ENCODE results near the gene C3orf70. TPM values are rescaled to one million over a fixed set of nuclear protein-coding genes. Genes with fewer than 3 reads are reported as not detected.

The C3orf70 gene
- total and polyA plus RNA-seq, 10 donors, result 0.41 to 9.9 (median 5.7) TPM

DNA sequence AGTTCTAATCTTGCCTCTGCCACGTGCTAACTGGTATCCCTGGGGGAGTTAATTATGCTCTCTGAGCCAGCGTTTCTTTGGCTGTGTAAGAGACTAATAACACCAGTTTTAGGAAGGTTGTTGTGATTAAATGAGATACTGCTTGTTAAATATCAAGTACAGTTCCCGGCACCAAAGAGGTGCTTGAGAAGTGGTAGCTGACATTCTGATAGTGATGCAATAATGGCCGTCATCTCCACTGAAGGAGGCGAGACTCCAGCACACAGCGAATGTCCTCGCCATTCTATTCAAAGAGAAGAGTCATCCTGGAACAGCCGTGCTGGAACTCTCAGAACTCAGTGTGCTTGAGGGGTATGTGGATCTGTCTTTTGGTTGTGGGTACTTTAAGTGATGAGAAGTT is 9.8 kb upstream of the C3orf70 start:
- WGBS, 5 donors, result 84 to 90% (median 88%) methylated on average over 8 of the region's 8 CpGs
- no peaks in the 10 kb centered on the region for H3K9me3 ChIP-seq
- intact Hi-C loops (cut with DNase I; ENCODE audit: low total_unique reads), result no loop called here
- no peak overlapping the region for H3K4me3 ChIP-seq
- no peaks in the 10 kb centered on the region for H3K36me3 ChIP-seq
- H3K4me1 ChIP-seq, result no peaks in the 10 kb centered on the region
- DNase-seq, result no peak
- TF ChIP-seq POLR2A (IDR thresholded peaks at IDR 0.05) (no peak), POLR2AphosphoS5 (IDR thresholded peaks at IDR 0.05) (no peak)
- TF ChIP-seq, protein P1, sequence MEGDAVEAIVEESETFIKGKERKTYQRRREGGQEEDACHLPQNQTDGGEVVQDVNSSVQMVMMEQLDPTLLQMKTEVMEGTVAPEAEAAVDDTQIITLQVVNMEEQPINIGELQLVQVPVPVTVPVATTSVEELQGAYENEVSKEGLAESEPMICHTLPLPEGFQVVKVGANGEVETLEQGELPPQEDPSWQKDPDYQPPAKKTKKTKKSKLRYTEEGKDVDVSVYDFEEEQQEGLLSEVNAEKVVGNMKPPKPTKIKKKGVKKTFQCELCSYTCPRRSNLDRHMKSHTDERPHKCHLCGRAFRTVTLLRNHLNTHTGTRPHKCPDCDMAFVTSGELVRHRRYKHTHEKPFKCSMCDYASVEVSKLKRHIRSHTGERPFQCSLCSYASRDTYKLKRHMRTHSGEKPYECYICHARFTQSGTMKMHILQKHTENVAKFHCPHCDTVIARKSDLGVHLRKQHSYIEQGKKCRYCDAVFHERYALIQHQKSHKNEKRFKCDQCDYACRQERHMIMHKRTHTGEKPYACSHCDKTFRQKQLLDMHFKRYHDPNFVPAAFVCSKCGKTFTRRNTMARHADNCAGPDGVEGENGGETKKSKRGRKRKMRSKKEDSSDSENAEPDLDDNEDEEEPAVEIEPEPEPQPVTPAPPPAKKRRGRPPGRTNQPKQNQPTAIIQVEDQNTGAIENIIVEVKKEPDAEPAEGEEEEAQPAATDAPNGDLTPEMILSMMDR (IDR thresholded peaks at IDR 0.05 in 8 of 11, conservative IDR thresholded peaks at IDR 0.05 in 3 of 11), result no peak
- no peak overlapping the region for H3K27ac ChIP-seq
- H3K27me3 ChIP-seq (replicated peaks in 1 of 7), result peaks cover 0 to 3% (median 0%) of the 10 kb centered on the region in 7 donors

DNA sequence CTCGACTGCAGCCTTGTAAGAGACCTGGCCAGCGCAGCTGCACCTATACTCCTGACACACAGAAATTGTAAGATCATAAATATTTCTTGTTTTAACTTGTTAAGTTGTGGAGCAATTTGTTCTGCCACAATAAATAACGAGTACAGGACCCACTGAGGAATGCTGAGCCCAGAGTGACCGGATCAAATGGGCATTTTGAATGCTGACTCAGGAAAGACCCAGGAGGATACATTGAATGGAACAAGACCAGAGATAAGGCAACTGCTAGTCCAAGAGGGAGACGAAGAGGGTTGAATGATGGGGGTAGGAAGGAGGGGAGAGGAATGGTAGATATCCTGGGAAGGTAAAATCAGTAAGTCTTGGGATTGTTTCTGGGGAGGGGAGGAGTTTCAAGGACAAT is 8.9 kb upstream of the C3orf70 start:
- no peak overlapping the region for H3K4me3 ChIP-seq
- DNase-seq, result no peak
- H3K27ac ChIP-seq, result no peak overlapping the region
- H3K36me3 ChIP-seq, result no peaks in the 10 kb centered on the region
- 70 to 88% (median 80%) methylated on average over 5 of the region's 5 CpGs for WGBS, 5 donors
- intact Hi-C loops (cut with DNase I; ENCODE audit: low total_unique reads), result no loop called here
- no peaks in the 10 kb centered on the region for H3K9me3 ChIP-seq
- peaks cover 0 to 7% (median 0%) of the 10 kb centered on the region in 7 donors for H3K27me3 ChIP-seq (replicated peaks in 1 of 7)
- no peaks in the 10 kb centered on the region for H3K4me1 ChIP-seq
- TF ChIP-seq POLR2A (IDR thresholded peaks at IDR 0.05) (no peak), POLR2AphosphoS5 (IDR thresholded peaks at IDR 0.05) (no peak)
- TF ChIP-seq, protein P1 (IDR thresholded peaks at IDR 0.05 in 8 of 11, conservative IDR thresholded peaks at IDR 0.05 in 3 of 11), result no peak

DNA sequence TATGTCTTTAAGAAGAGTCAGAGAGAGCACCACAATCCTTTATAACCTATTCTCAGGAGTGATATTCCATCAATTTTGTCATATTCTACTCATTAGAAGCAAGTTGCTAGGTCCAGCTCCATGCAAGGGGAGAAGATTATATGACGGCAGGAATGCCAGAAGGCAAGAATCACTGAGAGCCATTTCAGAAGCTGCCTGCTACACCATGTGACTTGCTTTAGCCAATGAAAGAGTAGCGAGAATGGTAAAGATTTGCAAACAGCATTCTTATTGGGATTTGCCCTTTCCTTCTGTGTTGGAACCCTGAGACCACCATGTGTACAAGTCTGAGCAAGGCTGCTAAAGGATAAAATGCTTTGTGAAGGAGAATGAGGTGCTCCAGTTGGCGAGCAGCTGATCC is 4.5 kb upstream of the C3orf70 start:
- no peak for TF ChIP-seq POLR2AphosphoS5 (IDR thresholded peaks at IDR 0.05)
- TF ChIP-seq, protein P1 (IDR thresholded peaks at IDR 0.05 in 8 of 11, conservative IDR thresholded peaks at IDR 0.05 in 3 of 11), result no peak
- no peak for TF ChIP-seq POLR2A (IDR thresholded peaks at IDR 0.05)
- H3K36me3 ChIP-seq, result no peaks in the 10 kb centered on the region
- peaks cover 4 to 47% (median 15%) of the 10 kb centered on the region in 7 donors for H3K27me3 ChIP-seq (replicated peaks in 1 of 7)
- H3K9me3 ChIP-seq, result no peaks in the 10 kb centered on the region
- no peak overlapping the region for H3K4me3 ChIP-seq
- intact Hi-C loops (cut with DNase I; ENCODE audit: low total_unique reads), result no loop called here
- no peak overlapping the region for H3K27ac ChIP-seq
- WGBS, 5 donors, result 89 to 94% (median 92%) methylated on average over 3 of the region's 3 CpGs
- DNase-seq, result no peak
- H3K4me1 ChIP-seq, result peaks cover 0 to 19% (median 13%) of the 10 kb centered on the region in 6 donors

DNA sequence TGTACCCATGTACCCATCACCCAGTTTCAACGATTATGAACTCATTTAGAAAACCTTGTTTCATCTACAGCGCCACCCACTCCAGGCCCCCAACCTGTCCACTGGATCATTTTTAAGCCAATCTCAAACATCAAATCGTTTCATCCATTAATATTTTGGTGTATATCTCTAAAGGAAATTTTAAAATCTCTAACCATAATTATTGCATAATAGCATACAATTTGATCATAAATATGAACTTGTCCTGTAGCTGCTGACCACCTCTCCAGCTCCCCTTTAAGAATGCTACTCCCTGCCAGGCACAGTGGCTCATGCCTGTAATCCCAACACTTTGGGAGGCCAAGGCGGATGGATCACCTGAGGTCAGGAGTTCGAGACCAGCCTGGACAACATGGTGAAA is 2.8 kb upstream of the C3orf70 start:
- WGBS, 5 donors, result 87 to 95% (median 92%) methylated on average over 5 of the region's 5 CpGs
- no peak overlapping the region for H3K4me3 ChIP-seq
- peaks cover 4 to 64% (median 21%) of the 10 kb centered on the region in 7 donors for H3K27me3 ChIP-seq (replicated peaks in 1 of 7)
- DNase-seq, result no peak
- peaks cover 0 to 36% (median 18%) of the 10 kb centered on the region in 6 donors for H3K4me1 ChIP-seq
- no peaks in the 10 kb centered on the region for H3K9me3 ChIP-seq
- H3K36me3 ChIP-seq, result no peaks in the 10 kb centered on the region
- no peak for TF ChIP-seq POLR2A (IDR thresholded peaks at IDR 0.05)
- TF ChIP-seq, protein P1 (IDR thresholded peaks at IDR 0.05 in 8 of 11, conservative IDR thresholded peaks at IDR 0.05 in 3 of 11), result no peak
- TF ChIP-seq POLR2AphosphoS5 (IDR thresholded peaks at IDR 0.05), result no peak
- intact Hi-C loops (cut with DNase I; ENCODE audit: low total_unique reads), result no loop called here
- H3K27ac ChIP-seq, result no peak overlapping the region

All from spleen (tissue), 11 donors.